ENCODE data around the gene RASAL3. TPM values are rescaled to one million over a fixed set of nuclear protein-coding genes. Genes with fewer than 3 reads are reported as not detected.

The RASAL3 gene
- total and polyA plus RNA-seq, 2 donors = 30.8 to 68.1 TPM

GRCh38 chr19:15466851-15467733 lies 2.7 kb upstream of the RASAL3 start:
- Histone ChIP-seq H3K9me3 (ENCODE audit: control insufficient read depth in 2 of 2, insufficient read depth in 1 of 2, low read length in 1 of 2) (peaks cover 0 to 9% of the 10 kb centered on the region in 2 donors), H3K27me3 (ENCODE audit: control insufficient read depth in 2 of 2, insufficient read depth in 1 of 2, low read length in 1 of 2) (peaks cover 12 to 42% of the 10 kb centered on the region in 2 donors), H3K4me3 (ENCODE audit: low read length in 2 of 2) (no peak overlapping the region), H3K27ac (ENCODE audit: low read depth in 1 of 2, low read length in 1 of 2) (peak overlapping the region; percentile 48 to 66), H3K4me1 (ENCODE audit: control insufficient read depth in 2 of 2, insufficient read depth in 2 of 2, low read length in 2 of 2) (peaks cover 21 to 63% of the 10 kb centered on the region in 2 donors), H3K36me3 (ENCODE audit: control insufficient read depth in 2 of 2, insufficient read depth in 2 of 2, low read length in 1 of 2) (no peaks in the 10 kb centered on the region)
- WGBS = 16% methylated on average over 8 of the region's 8 CpGs
- DNase-seq (ENCODE audit: low read depth in 6 of 9, low spot score in 9 of 9) = peak in 5 of 9 donors; percentile 39 to 67 (median 48)

GRCh38 chr19:15463861-15464371 lies 428 bp downstream of the RASAL3 start:
- H3K9me3 ChIP-seq (ENCODE audit: control insufficient read depth in 2 of 2, insufficient read depth in 1 of 2, low read length in 1 of 2) = no peaks in the 10 kb centered on the region
- H3K36me3 ChIP-seq (ENCODE audit: control insufficient read depth in 2 of 2, insufficient read depth in 2 of 2, low read length in 1 of 2) = peaks cover 23 to 26% of the 10 kb centered on the region in 2 donors
- DNase-seq (ENCODE audit: low read depth in 6 of 9, low spot score in 9 of 9) = peak in 8 of 9 donors; percentile 59 to 90 (median 68)
- peaks cover 0 to 13% of the 10 kb centered on the region in 2 donors for H3K27me3 ChIP-seq (ENCODE audit: control insufficient read depth in 2 of 2, insufficient read depth in 1 of 2, low read length in 1 of 2)
- WGBS = 2% methylated on average over 25 of the region's 25 CpGs
- peak overlapping the region; percentile 80 to 87 for H3K4me3 ChIP-seq (ENCODE audit: low read length in 2 of 2)
- peaks cover 13 to 58% of the 10 kb centered on the region in 2 donors for H3K4me1 ChIP-seq (ENCODE audit: control insufficient read depth in 2 of 2, insufficient read depth in 2 of 2, low read length in 2 of 2)
- H3K27ac ChIP-seq (ENCODE audit: low read depth in 1 of 2, low read length in 1 of 2) = peak overlapping the region; percentile 92 to 93

GRCh38 chr19:15461694-15462093 lies 2.6 kb downstream of the RASAL3 start:
- H3K27me3 ChIP-seq (ENCODE audit: control insufficient read depth in 2 of 2, insufficient read depth in 1 of 2, low read length in 1 of 2) = peaks cover 0 to 4% of the 10 kb centered on the region in 2 donors
- no peaks in the 10 kb centered on the region for H3K9me3 ChIP-seq (ENCODE audit: control insufficient read depth in 2 of 2, insufficient read depth in 1 of 2, low read length in 1 of 2)
- H3K4me3 ChIP-seq (ENCODE audit: low read length in 2 of 2) = no peak overlapping the region
- H3K27ac ChIP-seq (ENCODE audit: low read depth in 1 of 2, low read length in 1 of 2) = no peak overlapping the region
- no peak for DNase-seq (ENCODE audit: low read depth in 6 of 9, low spot score in 9 of 9)
- WGBS = 95% methylated on average over 2 of the region's 2 CpGs
- H3K36me3 ChIP-seq (ENCODE audit: control insufficient read depth in 2 of 2, insufficient read depth in 2 of 2, low read length in 1 of 2) = peaks cover 36 to 46% of the 10 kb centered on the region in 2 donors
- H3K4me1 ChIP-seq (ENCODE audit: control insufficient read depth in 2 of 2, insufficient read depth in 2 of 2, low read length in 2 of 2) = peaks cover 7 to 43% of the 10 kb centered on the region in 2 donors

- H3K36me3 ChIP-seq (ENCODE audit: control insufficient read depth in 2 of 2, insufficient read depth in 2 of 2, low read length in 1 of 2) = peaks cover 65 to 81% of the 10 kb centered on the region in 2 donors
- H3K4me1 ChIP-seq (ENCODE audit: control insufficient read depth in 2 of 2, insufficient read depth in 2 of 2, low read length in 2 of 2) = peaks cover 0 to 13% of the 10 kb centered on the region in 2 donors
- H3K4me3 ChIP-seq (ENCODE audit: low read length in 2 of 2) = no peak overlapping the region
These were observed 6.5 kb downstream of the RASAL3 start for GRCh38 chr19:15457701-15458484.

GRCh38 chr19:15456871-15457700 lies 7.3 kb downstream of the RASAL3 start:
- no peak for DNase-seq (ENCODE audit: low read depth in 6 of 9, low spot score in 9 of 9)
- peaks cover 0 to 5% of the 10 kb centered on the region in 2 donors for H3K4me1 ChIP-seq (ENCODE audit: control insufficient read depth in 2 of 2, insufficient read depth in 2 of 2, low read length in 2 of 2)
- H3K4me3 ChIP-seq (ENCODE audit: low read length in 2 of 2) = no peak overlapping the region
- 95% methylated on average over 86 of the region's 86 CpGs for WGBS
- H3K27ac ChIP-seq (ENCODE audit: low read depth in 1 of 2, low read length in 1 of 2) = no peak overlapping the region
- H3K9me3 ChIP-seq (ENCODE audit: control insufficient read depth in 2 of 2, insufficient read depth in 1 of 2, low read length in 1 of 2) = no peaks in the 10 kb centered on the region
- H3K36me3 ChIP-seq (ENCODE audit: control insufficient read depth in 2 of 2, insufficient read depth in 2 of 2, low read length in 1 of 2) = peaks cover 72 to 88% of the 10 kb centered on the region in 2 donors
- peaks cover 0 to 4% of the 10 kb centered on the region in 2 donors for H3K27me3 ChIP-seq (ENCODE audit: control insufficient read depth in 2 of 2, insufficient read depth in 1 of 2, low read length in 1 of 2)

More at GRCh38 chr19:15457701-15458484, 6.5 kb downstream of the RASAL3 start:
- Histone ChIP-seq H3K9me3 (ENCODE audit: control insufficient read depth in 2 of 2, insufficient read depth in 1 of 2, low read length in 1 of 2) (no peaks in the 10 kb centered on the region), H3K27me3 (ENCODE audit: control insufficient read depth in 2 of 2, insufficient read depth in 1 of 2, low read length in 1 of 2) (peaks cover 0 to 4% of the 10 kb centered on the region in 2 donors), H3K27ac (ENCODE audit: low read depth in 1 of 2, low read length in 1 of 2) (no peak overlapping the region)
- no peak for DNase-seq (ENCODE audit: low read depth in 6 of 9, low spot score in 9 of 9)
- WGBS = 93% methylated on average over 54 of the region's 54 CpGs

GRCh38 chr19:15456441-15456840 lies 7.9 kb downstream of the RASAL3 start:
- Histone ChIP-seq H3K4me1 (ENCODE audit: control insufficient read depth in 2 of 2, insufficient read depth in 2 of 2, low read length in 2 of 2) (no peaks in the 10 kb centered on the region), H3K27me3 (ENCODE audit: control insufficient read depth in 2 of 2, insufficient read depth in 1 of 2, low read length in 1 of 2) (peaks cover 0 to 4% of the 10 kb centered on the region in 2 donors), H3K36me3 (ENCODE audit: control insufficient read depth in 2 of 2, insufficient read depth in 2 of 2, low read length in 1 of 2) (peaks cover 74 to 91% of the 10 kb centered on the region in 2 donors), H3K4me3 (ENCODE audit: low read length in 2 of 2) (no peak overlapping the region), H3K27ac (ENCODE audit: low read depth in 1 of 2, low read length in 1 of 2) (no peak overlapping the region), H3K9me3 (ENCODE audit: control insufficient read depth in 2 of 2, insufficient read depth in 1 of 2, low read length in 1 of 2) (no peaks in the 10 kb centered on the region)
- WGBS = 94% methylated on average over 14 of the region's 14 CpGs
- DNase-seq (ENCODE audit: low read depth in 6 of 9, low spot score in 9 of 9) = no peak

GRCh38 chr19:15455996-15456395 lies 8.3 kb downstream of the RASAL3 start:
- no peaks in the 10 kb centered on the region for H3K4me1 ChIP-seq (ENCODE audit: control insufficient read depth in 2 of 2, insufficient read depth in 2 of 2, low read length in 2 of 2)
- 97% methylated on average over 9 of the region's 9 CpGs for WGBS
- H3K36me3 ChIP-seq (ENCODE audit: control insufficient read depth in 2 of 2, insufficient read depth in 2 of 2, low read length in 1 of 2) = peaks cover 72 to 88% of the 10 kb centered on the region in 2 donors
- H3K27ac ChIP-seq (ENCODE audit: low read depth in 1 of 2, low read length in 1 of 2) = peak overlapping the region in 1 of 2 donors; percentile 13
- peaks cover 0 to 4% of the 10 kb centered on the region in 2 donors for H3K27me3 ChIP-seq (ENCODE audit: control insufficient read depth in 2 of 2, insufficient read depth in 1 of 2, low read length in 1 of 2)
- no peak for DNase-seq (ENCODE audit: low read depth in 6 of 9, low spot score in 9 of 9)
- no peaks in the 10 kb centered on the region for H3K9me3 ChIP-seq (ENCODE audit: control insufficient read depth in 2 of 2, insufficient read depth in 1 of 2, low read length in 1 of 2)
- no peak overlapping the region for H3K4me3 ChIP-seq (ENCODE audit: low read length in 2 of 2)

All from thymus (tissue), 11 donors.